ENCODE data around the gene ZMYM1.

GRCh38 chr1:35080171-35080854 lies 1.1 kb downstream of the ZMYM1 start:
- TF ChIP-seq CTCF (IDR thresholded peaks at IDR 0.05) (no peak), POLR2AphosphoS5 (IDR thresholded peaks at IDR 0.05) (no peak)

Data from upper lobe of left lung (tissue), 4 donors.